ENCODE results near the gene TCF7. TPM values are rescaled to one million over a fixed set of nuclear protein-coding genes. Genes with fewer than 3 reads are reported as not detected.

TCF7 gene
- total RNA-seq, 1 donor: 3.3 TPM

DNA sequence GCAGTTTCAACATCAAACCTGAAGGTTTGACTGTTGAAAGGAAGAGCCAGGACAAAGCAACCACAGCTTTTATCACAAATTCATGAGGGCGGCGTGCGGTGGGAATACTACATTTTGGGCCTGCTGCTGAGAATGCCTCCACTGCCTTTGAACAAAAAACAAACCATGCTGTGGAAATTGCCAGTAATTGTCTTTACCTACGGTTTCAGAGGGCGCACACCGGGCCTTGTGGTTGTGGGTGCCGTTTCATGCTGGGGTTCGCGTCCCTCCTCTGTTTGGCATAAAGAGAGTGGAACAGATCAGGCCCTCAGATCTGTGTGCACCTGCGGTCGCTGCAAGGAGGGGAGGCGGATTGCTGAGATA, 27.6 kb upstream of the TCF7 start:
- H3K27ac ChIP-seq (ENCODE audit: low read depth, low read length): no peak overlapping the region
- H4K20me1 ChIP-seq (ENCODE audit: insufficient read depth, low read length): no peaks in the 10 kb centered on the region
- no peaks in the 10 kb centered on the region for H3K27me3 ChIP-seq (ENCODE audit: insufficient read depth, low read length)
- H3K36me3 ChIP-seq (ENCODE audit: insufficient read depth, low read length): no peaks in the 10 kb centered on the region
- H2AFZ ChIP-seq (ENCODE audit: low read length): no peak overlapping the region
- H3K4me1 ChIP-seq (ENCODE audit: insufficient read depth, low read length): peaks cover 15% of the 10 kb centered on the region
- H3K79me2 ChIP-seq (ENCODE audit: insufficient read depth, low read length): no peaks in the 10 kb centered on the region
- TF ChIP-seq, protein P1, sequence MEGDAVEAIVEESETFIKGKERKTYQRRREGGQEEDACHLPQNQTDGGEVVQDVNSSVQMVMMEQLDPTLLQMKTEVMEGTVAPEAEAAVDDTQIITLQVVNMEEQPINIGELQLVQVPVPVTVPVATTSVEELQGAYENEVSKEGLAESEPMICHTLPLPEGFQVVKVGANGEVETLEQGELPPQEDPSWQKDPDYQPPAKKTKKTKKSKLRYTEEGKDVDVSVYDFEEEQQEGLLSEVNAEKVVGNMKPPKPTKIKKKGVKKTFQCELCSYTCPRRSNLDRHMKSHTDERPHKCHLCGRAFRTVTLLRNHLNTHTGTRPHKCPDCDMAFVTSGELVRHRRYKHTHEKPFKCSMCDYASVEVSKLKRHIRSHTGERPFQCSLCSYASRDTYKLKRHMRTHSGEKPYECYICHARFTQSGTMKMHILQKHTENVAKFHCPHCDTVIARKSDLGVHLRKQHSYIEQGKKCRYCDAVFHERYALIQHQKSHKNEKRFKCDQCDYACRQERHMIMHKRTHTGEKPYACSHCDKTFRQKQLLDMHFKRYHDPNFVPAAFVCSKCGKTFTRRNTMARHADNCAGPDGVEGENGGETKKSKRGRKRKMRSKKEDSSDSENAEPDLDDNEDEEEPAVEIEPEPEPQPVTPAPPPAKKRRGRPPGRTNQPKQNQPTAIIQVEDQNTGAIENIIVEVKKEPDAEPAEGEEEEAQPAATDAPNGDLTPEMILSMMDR (IDR thresholded peaks at IDR 0.05; ENCODE audit: extremely low read depth, low read depth, low read length): no peak
- no peak overlapping the region for H3K4me3 ChIP-seq (ENCODE audit: insufficient read depth, low read length)
- no peaks in the 10 kb centered on the region for H3K9me3 ChIP-seq (ENCODE audit: low read depth, low read length)
- no peak for DNase-seq (ENCODE audit: insufficient read length, low spot score, missing footprints)
- no peak overlapping the region for H3K4me2 ChIP-seq (ENCODE audit: insufficient read depth, low read length)

DNA sequence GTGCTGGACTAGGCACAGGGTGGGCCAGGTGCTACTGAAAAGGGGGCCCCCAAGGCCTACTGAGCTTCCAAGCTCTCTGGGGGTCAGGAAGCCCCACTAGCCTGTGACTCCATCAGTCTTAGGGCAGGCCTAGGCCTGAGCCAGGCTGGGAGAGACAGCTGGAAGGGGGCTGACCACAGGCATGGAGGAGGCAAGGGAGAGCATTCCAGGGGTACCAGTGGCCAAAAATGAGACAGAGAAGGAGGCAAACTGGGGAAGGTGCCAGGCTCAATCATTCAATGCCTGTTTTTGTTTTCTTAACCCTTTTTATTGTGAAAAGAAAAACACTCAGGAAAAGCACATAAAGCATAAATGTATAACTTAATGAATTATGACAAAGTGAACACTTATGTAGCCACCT, 26.2 kb upstream of the TCF7 start:
- no peak overlapping the region for H3K27ac ChIP-seq (ENCODE audit: low read depth, low read length)
- no peaks in the 10 kb centered on the region for H3K36me3 ChIP-seq (ENCODE audit: insufficient read depth, low read length)
- no peak overlapping the region for H3K4me2 ChIP-seq (ENCODE audit: insufficient read depth, low read length)
- H3K4me3 ChIP-seq (ENCODE audit: insufficient read depth, low read length): no peak overlapping the region
- TF ChIP-seq, protein P1 (IDR thresholded peaks at IDR 0.05; ENCODE audit: extremely low read depth, low read depth, low read length): no peak
- DNase-seq (ENCODE audit: insufficient read length, low spot score, missing footprints): peak; percentile 93
- no peaks in the 10 kb centered on the region for H3K79me2 ChIP-seq (ENCODE audit: insufficient read depth, low read length)
- no peaks in the 10 kb centered on the region for H3K27me3 ChIP-seq (ENCODE audit: insufficient read depth, low read length)
- no peak overlapping the region for H2AFZ ChIP-seq (ENCODE audit: low read length)
- no peaks in the 10 kb centered on the region for H3K9me3 ChIP-seq (ENCODE audit: low read depth, low read length)
- peaks cover 16% of the 10 kb centered on the region for H3K4me1 ChIP-seq (ENCODE audit: insufficient read depth, low read length)
- H4K20me1 ChIP-seq (ENCODE audit: insufficient read depth, low read length): no peaks in the 10 kb centered on the region

GRCh38 chr5:134088994-134089560, 25.4 kb upstream of the TCF7 start:
- Histone ChIP-seq H3K36me3 (ENCODE audit: insufficient read depth, low read length) (no peaks in the 10 kb centered on the region), H3K4me3 (ENCODE audit: insufficient read depth, low read length) (no peak overlapping the region)
- TF ChIP-seq, protein P1 (IDR thresholded peaks at IDR 0.05; ENCODE audit: extremely low read depth, low read depth, low read length): no peak

DNA sequence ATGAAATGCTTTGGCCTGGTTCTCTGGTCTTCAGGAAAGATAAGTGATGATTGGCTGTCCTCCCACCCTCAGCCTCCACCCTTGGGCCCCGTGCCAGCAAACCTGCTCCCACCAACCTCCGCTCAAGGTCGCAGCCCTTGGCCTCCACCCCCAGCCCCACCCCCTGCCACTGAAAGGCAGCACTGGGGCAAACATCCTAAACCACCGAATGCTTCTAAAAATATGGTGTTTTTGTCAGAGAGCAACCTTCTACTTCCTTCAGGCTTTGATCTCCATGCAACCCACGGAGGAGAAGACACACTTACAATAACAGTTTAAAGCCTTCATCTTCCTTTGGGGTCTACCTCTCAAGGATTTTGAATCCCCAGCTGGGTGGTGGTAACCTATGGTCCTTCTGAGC, 24.0 kb upstream of the TCF7 start:
- H3K9me3 ChIP-seq (ENCODE audit: low read depth, low read length): no peaks in the 10 kb centered on the region
- H3K27ac ChIP-seq (ENCODE audit: low read depth, low read length): no peak overlapping the region
- TF ChIP-seq, protein P1 (IDR thresholded peaks at IDR 0.05; ENCODE audit: extremely low read depth, low read depth, low read length): no peak
- H3K4me1 ChIP-seq (ENCODE audit: insufficient read depth, low read length): peaks cover 14% of the 10 kb centered on the region
- H3K4me2 ChIP-seq (ENCODE audit: insufficient read depth, low read length): no peak overlapping the region
- no peak overlapping the region for H3K4me3 ChIP-seq (ENCODE audit: insufficient read depth, low read length)
- no peak overlapping the region for H2AFZ ChIP-seq (ENCODE audit: low read length)
- no peaks in the 10 kb centered on the region for H3K27me3 ChIP-seq (ENCODE audit: insufficient read depth, low read length)
- no peaks in the 10 kb centered on the region for H3K36me3 ChIP-seq (ENCODE audit: insufficient read depth, low read length)
- H3K79me2 ChIP-seq (ENCODE audit: insufficient read depth, low read length): no peaks in the 10 kb centered on the region
- no peak for DNase-seq (ENCODE audit: insufficient read length, low spot score, missing footprints)
- H4K20me1 ChIP-seq (ENCODE audit: insufficient read depth, low read length): no peaks in the 10 kb centered on the region

More at GRCh38 chr5:134088994-134089560, 25.4 kb upstream of the TCF7 start:
- peak; percentile 60 for DNase-seq (ENCODE audit: insufficient read length, low spot score, missing footprints)
- Histone ChIP-seq H4K20me1 (ENCODE audit: insufficient read depth, low read length) (no peaks in the 10 kb centered on the region), H3K79me2 (ENCODE audit: insufficient read depth, low read length) (no peaks in the 10 kb centered on the region), H3K27me3 (ENCODE audit: insufficient read depth, low read length) (no peaks in the 10 kb centered on the region), H3K27ac (ENCODE audit: low read depth, low read length) (no peak overlapping the region), H3K4me1 (ENCODE audit: insufficient read depth, low read length) (peaks cover 14% of the 10 kb centered on the region), H3K9me3 (ENCODE audit: low read depth, low read length) (no peaks in the 10 kb centered on the region), H2AFZ (ENCODE audit: low read length) (no peak overlapping the region), H3K4me2 (ENCODE audit: insufficient read depth, low read length) (no peak overlapping the region)
